Activated CD8-positive, alpha-beta memory T cell treated with anti-CD3 and anti-CD28 coated beads for 1 hour (primary cell): Measurements from ENCODE around the gene DUSP21.
"Not testable (repeated sequence)": the region's sequence is repeated elsewhere in the genome, so short reads cannot be mapped to it uniquely, and the experiment has no call there.

Experiments used
- DNase-seq, 2 donors: peaks; one replicate each; pipeline ENCODE4 v3.0.0-alpha.2; 2020; ENCODE audit warnings: low read depth in 1 of 2; ENCODE audit errors: extremely low read depth in 1 of 2

The DUSP21 gene

GRCh38 chrX:44875185-44875489 lies 31.3 kb downstream of the DUSP21 start:
- no peak for DNase-seq

- DNase-seq, result no peak
These were observed 32.3 kb downstream of the DUSP21 start for GRCh38 chrX:44876086-44876485.

GRCh38 chrX:44876767-44877166 lies 32.9 kb downstream of the DUSP21 start:
- DNase-seq, result no peak

DNA sequence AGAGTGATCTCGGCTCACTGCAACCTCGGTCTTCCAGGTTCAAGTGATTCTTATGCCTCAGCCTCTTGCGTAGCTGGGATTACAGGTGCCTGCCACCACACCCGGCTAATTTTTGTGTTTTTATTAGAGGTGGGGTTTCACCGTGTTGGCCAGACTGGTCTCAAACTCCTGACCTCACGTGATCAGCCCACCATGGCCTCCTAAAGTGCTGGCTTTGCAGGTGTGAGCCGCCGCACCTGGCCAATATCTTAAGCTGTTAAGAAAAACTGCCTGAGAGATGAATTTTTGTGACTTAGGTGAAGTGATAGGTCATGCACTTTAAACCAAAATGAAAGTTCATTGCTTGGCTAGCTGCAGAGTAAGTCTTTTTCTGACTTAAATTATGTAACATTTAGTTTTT lies 35.0 kb downstream of the DUSP21 start:
- DNase-seq, result no peak

GRCh38 chrX:44881549-44881948 lies 37.7 kb downstream of the DUSP21 start:
- no peak for DNase-seq

GRCh38 chrX:44882635-44883034 lies 38.8 kb downstream of the DUSP21 start:
- no peak for DNase-seq

GRCh38 chrX:44884944-44885343 lies 41.1 kb downstream of the DUSP21 start:
- DNase-seq, result no peak

DNA sequence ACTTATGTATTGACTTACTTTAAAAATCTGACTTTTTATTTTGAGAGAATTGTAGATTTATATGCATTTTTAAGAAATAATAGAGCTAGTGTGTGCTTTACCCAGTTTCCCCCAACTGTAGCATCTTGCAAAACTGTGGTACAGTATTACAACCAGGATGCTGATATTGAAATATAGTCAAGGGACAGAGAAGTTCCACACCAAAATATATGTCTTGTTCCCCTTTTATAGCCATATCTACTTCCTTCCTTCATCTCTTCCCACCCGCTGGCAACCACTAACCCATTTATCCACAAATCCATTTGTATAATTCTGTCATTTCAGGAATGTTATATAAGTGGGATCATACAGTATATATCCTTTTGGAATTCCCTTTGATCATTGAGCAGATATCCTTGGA lies 46.0 kb downstream of the DUSP21 start:
- DNase-seq, result no peak

DNA sequence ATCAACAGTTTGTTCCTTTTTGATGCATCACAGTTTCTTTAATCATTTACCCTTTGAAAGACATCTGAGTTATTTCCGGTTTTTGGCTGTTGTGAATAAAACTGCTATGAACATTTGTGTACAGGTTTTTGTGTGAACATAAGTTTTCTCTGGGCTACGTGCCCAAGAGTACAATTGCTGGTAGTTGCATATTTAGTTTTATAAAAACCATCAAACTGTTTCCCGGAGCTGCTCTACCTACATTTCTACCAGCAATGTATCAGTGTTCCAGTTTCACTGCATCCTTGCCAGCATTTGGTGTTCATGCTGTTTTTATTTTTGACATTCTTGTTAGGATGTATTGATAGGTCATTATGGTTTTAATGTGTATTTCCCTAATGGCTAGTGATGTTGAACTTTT lies 46.4 kb downstream of the DUSP21 start:
- no peak for DNase-seq

DNA sequence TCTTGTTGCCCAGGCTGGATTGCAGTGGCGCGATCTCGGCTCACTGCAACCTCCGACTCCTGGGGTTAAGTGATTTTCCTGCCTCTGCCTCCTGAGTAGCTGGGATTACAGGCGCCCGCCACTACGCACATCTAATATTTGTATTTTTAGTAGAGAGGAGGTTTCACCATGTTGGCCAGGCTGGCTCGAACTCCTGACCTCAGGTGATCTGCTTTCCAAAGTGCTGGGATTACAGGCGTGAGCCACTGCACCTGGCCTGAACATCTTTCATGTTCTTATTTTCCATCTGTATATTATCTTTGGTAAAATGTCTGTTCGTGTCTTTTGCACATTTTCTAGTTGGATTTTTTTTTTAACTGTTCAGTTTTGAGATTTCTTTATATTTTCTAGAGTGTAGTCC lies 46.9 kb downstream of the DUSP21 start:
- not testable (repeated sequence) for DNase-seq

- no peak for DNase-seq
These were observed 47.8 kb downstream of the DUSP21 start for GRCh38 chrX:44891642-44892041.
